ENCODE measurements around the gene SIL1.

DNA sequence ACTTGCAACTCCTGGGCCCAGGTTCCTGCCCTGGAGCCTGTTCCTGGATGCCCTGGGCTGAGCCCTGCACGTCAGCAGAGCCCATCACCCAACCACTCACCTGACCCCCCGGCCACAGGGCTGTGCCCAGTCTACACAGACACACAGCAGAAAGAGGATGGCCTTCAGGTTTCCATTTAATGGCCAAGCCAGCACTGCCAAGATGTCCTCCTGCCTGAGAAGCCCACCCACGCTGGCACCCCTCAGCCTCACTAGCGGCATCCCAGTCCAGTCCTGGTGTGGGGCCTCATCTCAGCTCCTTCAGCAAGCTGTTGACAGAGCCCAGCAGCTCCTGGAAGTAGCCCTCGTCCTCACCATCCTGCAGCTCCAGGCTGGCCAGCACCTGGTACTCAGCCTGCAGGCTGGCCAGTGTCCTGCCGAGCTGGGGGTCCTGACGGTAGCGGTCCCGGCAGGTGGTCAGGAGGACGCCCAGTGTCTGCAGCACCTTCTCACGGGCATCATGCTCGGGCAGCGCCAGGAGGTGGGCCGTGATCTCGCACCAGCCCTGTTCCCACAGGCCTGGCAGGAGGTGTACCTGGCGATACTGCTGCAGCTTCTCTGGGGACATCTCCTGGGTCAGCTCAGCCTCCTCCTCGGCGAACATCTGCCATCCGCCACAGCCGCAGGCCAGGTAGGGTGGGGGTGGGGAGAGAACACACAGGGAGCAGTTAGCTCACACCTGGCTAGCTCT is 251.2 kb downstream of the SIL1 start:
- TF ChIP-seq MXI1 (IDR thresholded peaks at IDR 0.05; ENCODE audit: borderline replicate concordance, low read depth, low read length) (no peak), POLR2A (IDR thresholded peaks at IDR 0.05; ENCODE audit: low read depth, low read length) (no peak), RAD21 (IDR thresholded peaks at IDR 0.05; ENCODE audit: low read length) (no peak), RFX5 (IDR thresholded peaks at IDR 0.05; ENCODE audit: low read depth, low read length) (no peak), MAFK (IDR thresholded peaks at IDR 0.05; ENCODE audit: low read depth, low read length) (no peak), FOS (IDR thresholded peaks at IDR 0.05; ENCODE audit: low read depth, low read length) (no peak), MAZ (IDR thresholded peaks at IDR 0.05; ENCODE audit: borderline replicate concordance, low read depth, low read length) (no peak), CEBPB (IDR thresholded peaks at IDR 0.05; ENCODE audit: low read depth, low read length) (no peak)
- TF ChIP-seq, protein P1, sequence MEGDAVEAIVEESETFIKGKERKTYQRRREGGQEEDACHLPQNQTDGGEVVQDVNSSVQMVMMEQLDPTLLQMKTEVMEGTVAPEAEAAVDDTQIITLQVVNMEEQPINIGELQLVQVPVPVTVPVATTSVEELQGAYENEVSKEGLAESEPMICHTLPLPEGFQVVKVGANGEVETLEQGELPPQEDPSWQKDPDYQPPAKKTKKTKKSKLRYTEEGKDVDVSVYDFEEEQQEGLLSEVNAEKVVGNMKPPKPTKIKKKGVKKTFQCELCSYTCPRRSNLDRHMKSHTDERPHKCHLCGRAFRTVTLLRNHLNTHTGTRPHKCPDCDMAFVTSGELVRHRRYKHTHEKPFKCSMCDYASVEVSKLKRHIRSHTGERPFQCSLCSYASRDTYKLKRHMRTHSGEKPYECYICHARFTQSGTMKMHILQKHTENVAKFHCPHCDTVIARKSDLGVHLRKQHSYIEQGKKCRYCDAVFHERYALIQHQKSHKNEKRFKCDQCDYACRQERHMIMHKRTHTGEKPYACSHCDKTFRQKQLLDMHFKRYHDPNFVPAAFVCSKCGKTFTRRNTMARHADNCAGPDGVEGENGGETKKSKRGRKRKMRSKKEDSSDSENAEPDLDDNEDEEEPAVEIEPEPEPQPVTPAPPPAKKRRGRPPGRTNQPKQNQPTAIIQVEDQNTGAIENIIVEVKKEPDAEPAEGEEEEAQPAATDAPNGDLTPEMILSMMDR (conservative IDR thresholded peaks at IDR 0.05; ENCODE audit: low read depth, low read length) = no peak
